ENCODE results near the gene TRIM56.
"Not testable (repeated sequence)": the region's sequence is repeated elsewhere in the genome, so short reads cannot be mapped to it uniquely, and the experiment has no call there.

The TRIM56 gene

GRCh38 chr7:101085162-101085964 lies at the start of gene TRIM56:
Gene TRIM56 (plus strand): TSS chr7:101085481. CDS start chr7:101087313, 1,832 bp downstream.
- peak; percentile 91 for DNase-seq

DNA sequence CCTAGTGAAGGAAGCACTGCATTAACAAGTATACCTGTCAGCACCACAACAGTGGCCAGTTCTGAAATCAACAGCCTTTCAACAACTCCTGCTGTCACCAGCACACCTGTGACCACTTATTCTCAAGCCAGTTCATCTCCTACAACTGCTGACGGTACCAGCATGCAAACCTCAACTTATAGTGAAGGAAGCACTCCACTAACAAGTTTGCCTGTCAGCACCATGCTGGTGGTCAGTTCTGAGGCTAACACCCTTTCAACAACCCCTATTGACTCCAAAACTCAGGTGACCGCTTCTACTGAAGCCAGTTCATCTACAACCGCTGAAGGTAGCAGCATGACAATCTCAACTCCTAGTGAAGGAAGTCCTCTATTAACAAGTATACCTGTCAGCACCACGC lies 49.3 kb upstream of the TRIM56 start:
- DNase-seq, result no peak

- not testable (repeated sequence) for DNase-seq
Measured at GRCh38 chr7:101041283-101041682, 44.0 kb upstream of the TRIM56 start.

GRCh38 chr7:101058355-101058754 lies 26.9 kb upstream of the TRIM56 start:
- DNase-seq, result peak; percentile 74

DNA sequence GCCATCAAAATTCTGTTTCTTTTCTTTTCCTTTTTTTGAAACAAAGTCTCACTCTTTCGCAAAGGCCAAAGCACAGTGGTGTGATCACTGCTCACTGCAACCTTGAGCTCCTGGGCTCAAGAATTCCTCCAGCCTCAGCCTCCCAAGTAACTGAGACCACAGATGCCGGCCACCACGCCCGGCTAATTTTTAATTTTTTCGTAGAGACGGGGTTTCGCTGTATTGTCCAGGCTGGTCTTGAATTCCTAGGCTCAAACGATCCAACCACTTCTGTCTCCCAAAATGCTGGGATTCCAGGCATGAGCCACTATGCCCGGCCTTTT lies 25.7 kb upstream of the TRIM56 start:
- DNase-seq, result no peak

- DNase-seq, result no peak
Measured at GRCh38 chr7:101060992-101061391, 24.3 kb upstream of the TRIM56 start.

DNA sequence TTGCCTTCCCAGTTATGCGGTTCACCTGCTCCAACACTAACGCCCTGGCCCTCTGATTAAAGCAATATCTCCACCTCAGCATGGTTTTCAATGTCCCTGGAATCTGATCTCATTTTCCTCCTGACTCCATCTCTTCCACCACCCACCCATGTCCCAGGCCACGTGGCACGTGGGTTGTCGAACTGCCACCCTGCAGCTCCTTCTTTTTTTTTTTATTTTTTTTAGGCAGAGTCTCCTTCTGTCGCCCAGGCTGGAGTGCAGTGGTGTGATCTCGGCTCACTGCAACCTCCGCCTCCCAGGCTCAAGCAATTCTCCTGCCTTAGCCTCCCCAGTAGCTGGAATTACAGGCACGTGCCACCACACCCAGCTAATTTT lies 21.1 kb upstream of the TRIM56 start:
- DNase-seq, result not testable (repeated sequence)

DNA sequence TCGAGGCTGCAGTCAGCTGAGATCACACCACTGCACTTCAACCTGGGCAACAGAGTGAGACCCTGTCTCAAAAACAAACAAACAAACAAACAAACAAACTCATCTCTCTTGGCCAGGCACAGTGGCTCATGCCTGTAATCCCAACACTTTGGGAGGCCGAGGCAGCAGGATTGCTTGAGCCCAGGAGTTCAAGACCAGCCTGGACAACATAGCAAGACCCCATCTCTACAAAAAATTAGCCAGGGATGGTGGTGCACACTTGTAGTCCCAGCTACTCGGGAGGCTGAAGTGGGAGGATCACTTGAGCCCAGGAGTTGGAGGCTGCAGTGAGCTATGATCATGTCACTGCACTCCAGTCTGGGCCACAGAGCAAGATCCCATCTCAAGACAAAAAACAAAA lies 20.1 kb upstream of the TRIM56 start:
- not testable (repeated sequence) for DNase-seq

DNA sequence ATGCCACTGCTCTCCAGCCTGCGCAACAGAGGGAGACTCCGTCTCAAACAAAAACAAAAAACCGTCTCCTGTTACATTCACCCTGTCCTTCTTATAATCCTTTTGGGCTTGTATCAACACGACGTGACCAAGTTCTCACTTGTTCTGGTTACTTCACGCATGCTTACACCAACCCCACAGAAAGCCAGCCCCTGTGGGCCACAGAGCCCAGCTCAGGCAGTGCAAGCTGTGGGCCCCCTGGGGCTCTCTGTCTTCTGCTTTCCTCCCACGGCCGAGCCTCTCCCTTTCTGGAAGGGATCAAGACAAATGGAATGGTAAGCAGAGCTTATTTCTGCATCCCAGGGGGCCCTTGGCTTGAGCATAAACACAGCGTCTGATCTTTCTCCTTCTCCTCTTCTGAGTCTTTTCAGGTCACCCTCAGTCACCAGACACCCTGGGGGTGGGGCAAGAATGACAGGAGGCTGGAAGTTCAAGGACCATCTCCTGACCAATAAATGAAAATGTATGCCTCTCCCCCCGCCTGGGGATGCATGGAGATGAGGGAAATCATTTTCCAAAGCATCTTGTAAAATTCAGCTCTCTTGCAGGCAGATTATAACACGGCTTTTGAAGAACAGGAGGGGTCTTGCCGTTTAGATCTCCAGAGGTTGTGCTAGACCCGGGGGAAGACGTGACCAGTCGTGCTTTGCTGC lies 19.0 kb upstream of the TRIM56 start:
- no peak for DNase-seq

DNA sequence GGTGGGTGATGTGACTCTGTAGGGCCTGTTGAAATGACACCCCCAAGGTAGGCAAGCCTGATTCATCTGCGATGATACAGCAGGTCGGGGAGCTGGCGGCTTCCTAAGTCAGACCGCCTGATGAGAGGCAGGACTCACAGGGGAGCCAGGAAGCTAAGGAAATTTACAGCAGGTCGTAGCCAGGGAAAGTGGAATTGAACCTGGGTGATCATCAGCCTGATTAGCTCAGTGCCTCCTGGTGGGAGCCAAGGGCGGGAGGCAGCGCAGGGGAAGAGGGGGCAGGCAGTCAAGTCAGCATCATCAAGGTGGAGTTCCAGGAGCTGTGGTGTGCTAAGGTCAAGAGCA lies 18.5 kb upstream of the TRIM56 start:
- no peak for DNase-seq

GRCh38 chr7:101068401-101068800 lies 16.9 kb upstream of the TRIM56 start:
- DNase-seq, result no peak

- DNase-seq, result not testable (repeated sequence)
Measured at GRCh38 chr7:101071362-101072104, 13.7 kb upstream of the TRIM56 start.

GRCh38 chr7:101075646-101076045 lies 9.6 kb upstream of the TRIM56 start:
- DNase-seq, result no peak

GRCh38 chr7:101076183-101076582 lies 9.1 kb upstream of the TRIM56 start:
- DNase-seq, result not testable (repeated sequence)

- DNase-seq, result peak; percentile 89
Measured at GRCh38 chr7:101077303-101078086, 7.8 kb upstream of the TRIM56 start.

- no peak for DNase-seq
Measured at GRCh38 chr7:101081432-101081831, 3.8 kb upstream of the TRIM56 start.

DNA sequence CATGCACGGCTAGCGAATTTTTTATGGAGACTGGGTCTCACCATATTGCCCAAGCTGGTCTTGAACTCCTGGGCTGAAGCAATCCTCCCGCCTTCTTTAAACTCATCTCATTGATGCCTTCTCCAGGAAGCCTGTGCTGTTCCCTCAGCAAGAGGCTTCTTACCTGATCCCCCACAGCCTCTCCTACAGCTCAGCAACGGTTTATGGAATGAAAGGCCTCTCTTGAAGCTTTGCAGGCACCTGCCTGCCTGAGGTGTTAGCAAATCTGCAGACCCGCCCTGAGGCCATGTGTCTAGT lies 468 bp upstream of the TRIM56 start:
- no peak for DNase-seq

- no peak for DNase-seq
Measured at GRCh38 chr7:101087334-101088068, 2.2 kb downstream of the TRIM56 start.

DNA sequence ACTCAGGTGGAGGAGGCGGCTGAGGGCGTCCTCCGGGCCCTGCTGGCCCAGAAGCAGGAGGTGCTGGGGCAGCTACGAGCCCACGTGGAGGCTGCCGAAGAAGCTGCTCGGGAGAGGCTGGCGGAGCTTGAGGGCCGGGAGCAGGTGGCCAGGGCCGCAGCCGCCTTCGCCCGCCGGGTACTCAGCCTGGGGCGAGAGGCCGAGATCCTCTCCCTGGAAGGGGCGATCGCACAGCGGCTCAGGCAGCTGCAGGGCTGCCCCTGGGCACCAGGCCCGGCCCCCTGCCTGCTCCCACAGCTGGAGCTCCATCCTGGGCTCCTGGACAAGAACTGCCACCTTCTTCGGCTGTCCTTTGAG lies 2.8 kb downstream of the TRIM56 start:
- no peak for DNase-seq

GRCh38 chr7:101088858-101089529 lies 3.7 kb downstream of the TRIM56 start:
- DNase-seq, result no peak

DNA sequence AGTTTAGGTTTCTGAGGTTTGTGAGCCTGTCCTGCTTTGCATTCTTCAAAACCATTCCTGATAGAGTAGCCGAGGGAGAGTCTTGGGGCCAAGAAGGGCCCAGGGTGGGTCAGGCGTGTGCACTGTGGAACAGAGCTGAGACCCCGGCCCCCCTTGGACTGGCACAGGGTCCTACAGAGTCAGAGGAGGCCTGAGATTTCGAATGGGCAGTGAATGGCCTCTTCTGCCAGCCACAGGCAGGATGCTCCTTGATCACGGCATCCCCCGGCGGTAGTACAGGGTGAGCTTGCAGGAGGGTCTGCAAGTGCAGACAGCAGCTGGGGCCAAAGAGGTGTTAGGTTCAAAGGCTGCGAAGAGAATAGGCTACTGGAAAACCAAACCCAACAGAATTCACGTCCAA lies 4.6 kb downstream of the TRIM56 start:
- no peak for DNase-seq

GRCh38 chr7:101092266-101092905 lies 7.1 kb downstream of the TRIM56 start:
- not testable (repeated sequence) for DNase-seq
